K562 (cell line): ENCODE results near the gene STK16. TPM values are rescaled to one million over a fixed set of nuclear protein-coding genes. Genes with fewer than 3 reads are reported as not detected.

ENCODE experiments used
- ATAC-seq: fragments of 200-7000 bp; cut with Tn5 transposase; 3 replicates; pipeline ENCODE4 v1.9.1; 2020; ENCODE audit warnings: moderate library complexity
- BruUV-seq: library from RNA; stranded (reverse); fragments of 400-500 nt; replicated peaks from 2 replicates; lab custom pipeline; 2021; lab: Mats Ljungman, UMichigan
- CTCF ChIA-PET: fragments of 300-600 bp; formaldehyde crosslinking; extraction: SDS; loops from one replicate; lab custom pipeline; 2021; ENCODE audit warnings: low intra/inter-chr PET ratio; lab: Yijun Ruan, JAX
- POLR2A ChIA-PET: fragments of 300-600, 350-650 bp; sonication (Branson Sonifier 250); formaldehyde crosslinking; extraction: SDS; loops from one replicate; lab custom pipeline; 2021; ENCODE audit warnings: antibody characterized with exemption, inconsistent platforms; lab: Yijun Ruan, JAX
- DNase-seq, 4 experiments: peaks; one replicate each; pipeline versions ENCODE4 v3.0.0 to v3.0.0-alpha.2; 2011 to 2018; ENCODE audit warnings: low spot score in 3 of 4, mixed read lengths in 3 of 4; ENCODE audit errors: extremely low read depth in 1 of 4
- FAIRE-seq: peaks from 2 replicates; lab custom pipeline; 2011; peaks lifted over from hg19 to GRCh38; lab: Jason Lieb, UNC
- H2AFZ ChIP-seq: 2 replicates; pipeline ENCODE4 v1.6.0; 2011; ENCODE audit warnings: low read depth, low read length, control low read depth, inconsistent platforms
- H3K27ac ChIP-seq: fragments of 200-600 bp; 3 replicates; pipeline ENCODE4 v1.8.0; 2011; ENCODE audit warnings: low read depth, mild to moderate bottlenecking, control low read depth, inconsistent platforms, low read length, moderate library complexity, mixed read lengths; ENCODE audit errors: extremely low read depth
- H3K27me3 ChIP-seq, 2 experiments: fragments of 300-600 bp in 1 of 2; 2 replicates in 1 of 2; 3 replicates in 1 of 2; pipeline versions ENCODE4 v1.6.0 to v1.8.0; 2011; ENCODE audit warnings: inconsistent platforms in 2 of 2, low read length in 2 of 2, mild to moderate bottlenecking in 1 of 2, mixed read lengths in 1 of 2, moderate library complexity in 1 of 2; ENCODE audit not compliant: control insufficient read depth in 2 of 2, insufficient read depth in 2 of 2
- H3K36me3 ChIP-seq: fragments of 300-600 bp; 3 replicates; pipeline ENCODE4 v1.8.0; 2011; ENCODE audit warnings: mild to moderate bottlenecking, low read length, inconsistent platforms; ENCODE audit not compliant: control insufficient read depth, insufficient read depth
- H3K4me1 ChIP-seq, 2 experiments: fragments of 200-600 bp in 1 of 2; replicated peaks in 1 of 2; 2 replicates in 1 of 2; 3 replicates in 1 of 2; pipeline versions ENCODE4 v1.5.1 to v1.8.0; 2011; ENCODE audit warnings: inconsistent platforms in 2 of 2, low read length in 2 of 2, mild to moderate bottlenecking in 1 of 2, mixed read lengths in 1 of 2, moderate library complexity in 1 of 2; ENCODE audit not compliant: control insufficient read depth in 2 of 2, insufficient read depth in 2 of 2
- H3K4me2 ChIP-seq: 2 replicates; pipeline ENCODE4 v1.6.1; 2011; ENCODE audit warnings: low read length, control low read depth, inconsistent platforms, mixed read lengths; ENCODE audit not compliant: insufficient read depth
- H3K4me3 ChIP-seq: fragments of 200-600 bp; sonication (generic), shearing (Covaris generic); 2 replicates; pipeline ENCODE4 v1.5.1; 2016; ENCODE audit warnings: control low read depth, inconsistent platforms
- H3K79me2 ChIP-seq: fragments of 200-600 bp; 3 replicates; pipeline ENCODE4 v1.8.0; 2011; ENCODE audit warnings: low read length, inconsistent platforms; ENCODE audit not compliant: control insufficient read depth, insufficient read depth
- H3K9ac ChIP-seq, 2 experiments: 2 replicates each; pipeline versions ENCODE4 v1.6.0 to v1.6.1; 2011; ENCODE audit warnings: low read depth in 2 of 2, low read length in 2 of 2, control low read depth in 1 of 2, inconsistent platforms in 1 of 2, mild to moderate bottlenecking in 1 of 2, mixed read lengths in 1 of 2; ENCODE audit not compliant: insufficient read depth in 1 of 2
- H3K9me1 ChIP-seq: one replicate; pipeline ENCODE4 v1.6.0; 2011; ENCODE audit warnings: inconsistent platforms, mild to moderate bottlenecking, low read length, moderate library complexity; ENCODE audit not compliant: control insufficient read depth, insufficient read depth
- H3K9me3 ChIP-seq: replicated peaks from 2 replicates; pipeline ENCODE4 v1.5.1; 2011; ENCODE audit warnings: low read depth, low read length, inconsistent platforms; ENCODE audit not compliant: control insufficient read depth, insufficient read depth
- H4K20me1 ChIP-seq: replicated peaks from 2 replicates; pipeline ENCODE4 v1.6.1; 2011; ENCODE audit warnings: low read length, inconsistent platforms, mixed read lengths; ENCODE audit not compliant: control insufficient read depth, insufficient read depth
- CHD4 ChIP-seq: fragments of 200-600 bp; sonication (generic); IDR thresholded peaks from 3 replicates; pipeline ENCODE4 v1.6.1; 2012; ENCODE audit warnings: low read depth, mild to moderate bottlenecking, mixed read lengths, low read length, inconsistent platforms; ENCODE audit not compliant: insufficient read depth, insufficient replicate concordance, poor library complexity, severe bottlenecking
- EZH2 ChIP-seq: IDR thresholded peaks from 2 replicates; pipeline ENCODE4 v1.6.1; 2012; ENCODE audit warnings: low read depth, mild to moderate bottlenecking, inconsistent platforms, low read length, borderline replicate concordance
- FOXP1 ChIP-seq: sonication (generic); formaldehyde crosslinking; IDR thresholded peaks from 2 replicates; pipeline ENCODE4 v1.8.0; 2022; ENCODE audit warnings: mild to moderate bottlenecking, missing genetic modification reagents
- MEIS2 ChIP-seq: fragments of 450-650 bp; IDR thresholded peaks from 2 replicates; pipeline ENCODE4 v1.6.1; 2014; ENCODE audit warnings: mild to moderate bottlenecking; ENCODE audit not compliant: partially characterized antibody
- MTA2 ChIP-seq: fragments of 450-650 bp; IDR thresholded peaks from 2 replicates; pipeline ENCODE4 v1.6.1; 2016; ENCODE audit warnings: low read depth
- NUFIP1 ChIP-seq: fragments of 450-650 bp; IDR thresholded peaks from 2 replicates; pipeline ENCODE4 v1.6.1; 2018; ENCODE audit not compliant: partially characterized antibody
- PTBP1 ChIP-seq: fragments of 200-400 bp; formaldehyde crosslinking; IDR thresholded peaks from 2 replicates; pipeline ENCODE4 v1.6.1; 2017; ENCODE audit warnings: low read depth, low read length
- RBM14 ChIP-seq: fragments of 200-400 bp; formaldehyde crosslinking; IDR thresholded peaks from 2 replicates; pipeline ENCODE4 v1.6.1; 2018; ENCODE audit warnings: low read depth, mild to moderate bottlenecking, low read length, moderate library complexity, borderline replicate concordance; ENCODE audit not compliant: insufficient read depth
- RNF2 ChIP-seq: sonication (generic); IDR thresholded peaks from 2 replicates; pipeline ENCODE4 v1.6.1; 2016
- SFPQ ChIP-seq: fragments of 200-400 bp; formaldehyde crosslinking; IDR thresholded peaks from 2 replicates; pipeline ENCODE4 v1.6.1; 2017; ENCODE audit warnings: mild to moderate bottlenecking, low read depth, low read length, moderate library complexity
- SLC30A9 ChIP-seq: fragments of 250-450 bp; sonication (Bioruptor Pico); IDR thresholded peaks from 2 replicates; pipeline ENCODE4 v1.8.0; 2022; ENCODE audit warnings: mild to moderate bottlenecking, moderate library complexity
- ZNF124 ChIP-seq: sonication (generic); formaldehyde crosslinking; IDR thresholded peaks from 2 replicates; pipeline ENCODE4 v1.8.1; 2022; ENCODE audit warnings: missing genetic modification reagents
- ZNF212 ChIP-seq: fragments of 450-650 bp; formaldehyde crosslinking; IDR thresholded peaks from 2 replicates; pipeline ENCODE4 v1.4.0; 2020; ENCODE audit warnings: mild to moderate bottlenecking
- ZNF274 ChIP-seq: IDR thresholded peaks from 2 replicates; pipeline ENCODE4 v1.6.1; 2011; ENCODE audit warnings: low read depth, mild to moderate bottlenecking, low read length, moderate library complexity, borderline replicate concordance
- ZNF395 ChIP-seq: fragments of 200-800 bp; sonication (Bioruptor generic); IDR thresholded peaks from 2 replicates; pipeline ENCODE4 v1.6.1; 2017; ENCODE audit warnings: missing genetic modification characterization, missing compliant biosample characterization
- ZNF398 ChIP-seq: fragments of 250-450 bp; sonication (Bioruptor Pico); IDR thresholded peaks from 2 replicates; pipeline ENCODE4 v1.8.0; 2021; ENCODE audit warnings: moderate library complexity, mild to moderate bottlenecking, inconsistent platforms
- WGBS: fragments of 100-300 bp; shearing (Covaris generic); methylation state at CpG from one replicate; pipeline ENCODE4 v1.1.6; 2016; ENCODE audit warnings: low coverage, mixed read lengths; ENCODE audit not compliant: insufficient coverage; ENCODE audit errors: missing lambda C conversion rate; 5-methylcytosine and 5-hydroxymethylcytosine counted together
- in situ Hi-C: fragments of 300-500 bp; cut with MboI; formaldehyde crosslinking; loops from 4 replicates; pipeline ENCODE4 v1.15.0; 2018; ENCODE audit warnings: inconsistent platforms, mixed read lengths
- intact Hi-C: fragments of 100-400 bp; cut with micrococcal nuclease; formaldehyde crosslinking; loops from 2 replicates; pipeline ENCODE4 v1.14.2; 2022
- polyA plus RNA-seq, 8 experiments: library from polyadenylated mRNA; depleted of rRNA in 4 of 8; stranded (reverse) in 5 of 8; unstranded in 3 of 8; fragments of >200 nt; fragmentation: Nextera tagmentation in 2 of 8; fragmentation: Illumina TruSeq in 1 of 8; extraction: Ambion mirVana in 2 of 8; extraction: Trizol in 1 of 8; gene quantifications; 2 replicates each; pipeline versions ENCODE4 v1.2.1 to v1.2.3, GENCODE V29; 2011 to 2014; ENCODE audit warnings: inconsistent platforms in 1 of 8, missing spikeins in 1 of 8
- total RNA-seq, 7 experiments: library from RNA; depleted of rRNA in 6 of 7; stranded (reverse); fragments of >200 nt in 6 of 7; fragmentation: Illumina TruSeq in 2 of 7; extraction: Trizol in 2 of 7; gene quantifications; 2 replicates each; pipeline versions ENCODE4 v1.2.1 to v1.2.3, GENCODE V29; 2011 to 2021; ENCODE audit warnings: low replicate concordance in 1 of 7

STK16 gene
- total and polyA plus RNA-seq, 9 of the 15 experiments (the other 6 are each of a cell fraction or from before 2014, with no cell fraction given): 5.4 to 36.2 (median 17.8) TPM

- Histone ChIP-seq H4K20me1 (peaks cover 11% of the 10 kb centered on the region; the same call in 1 of the 2 replicates), H3K9me1 (no peaks in the 10 kb centered on the region), H3K9me3 (no peaks in the 10 kb centered on the region), H3K4me1 (peaks cover 16 to 21% of the 10 kb centered on the region in 2 experiments; a peak in 4 of 5 replicates), H3K4me2 (no peak overlapping the region), H2AFZ (no peak overlapping the region), H3K9ac (no peak overlapping the region), H3K36me3 (peaks cover 80% of the 10 kb centered on the region), H3K27me3 (no peaks in the 10 kb centered on the region), H3K4me3 (no peak overlapping the region), H3K79me2 (peaks cover under 1% of the 10 kb centered on the region), H3K27ac (no peak overlapping the region)
- FAIRE-seq (no peak), ATAC-seq (no peak), DNase-seq (no peak)
- in situ Hi-C loops: no loop called here
- intact Hi-C loops: no loop called here
- no TSS peak for BruUV-seq
- POLR2A ChIA-PET: no interaction called here
- 90% methylated on average over 8 of the region's 9 CpGs for WGBS
- CTCF ChIA-PET: interaction anchor here (0.6 to 0.9 kb wide), 2 partner anchors 33 to 149 kb away, joined by 3 to 4 read pairs; partner anchors contain the start of gene RETREG2
- no peak for TF ChIP-seq PTBP1
- TF ChIP-seq ZNF124 (CRISPR knock-in tag): no peak
- no peak for TF ChIP-seq NUFIP1
- no peak for TF ChIP-seq MTA2
- no peak for TF ChIP-seq CHD4
- no peak for TF ChIP-seq SLC30A9
- no peak for TF ChIP-seq FOXP1
- TF ChIP-seq ZNF212 (CRISPR knock-in tag): no peak
- no peak for TF ChIP-seq MEIS2
- TF ChIP-seq RNF2: no peak
- TF ChIP-seq ZNF398: no peak
- TF ChIP-seq SFPQ: no peak
- TF ChIP-seq ZNF395: no peak
- no peak for TF ChIP-seq EZH2
- TF ChIP-seq ZNF274: no peak
- no peak for TF ChIP-seq RBM14
These were observed 34.4 kb upstream of the STK16 start for GRCh38 chr2:219210886-219211362.
